H1 (cell line): ENCODE data around the gene MRFAP1L1. TPM values are rescaled to one million over a fixed set of nuclear protein-coding genes. Genes with fewer than 3 reads are reported as not detected.

Experiments used
- CTCF ChIA-PET: fragments of 300-600 bp; sonication (Branson Sonifier 250); formaldehyde crosslinking; loops from one replicate; lab custom pipeline; 2021; ENCODE audit not compliant: partially characterized antibody; lab: Charles Lee
- POLR2A ChIA-PET: fragments of 300-600 bp; sonication (Branson Sonifier 250); formaldehyde crosslinking; loops from one replicate; lab custom pipeline; 2021; ENCODE audit warnings: inconsistent platforms; ENCODE audit not compliant: partially characterized antibody; lab: Charles Lee
- DNase-seq, 2 experiments: peaks; one replicate each; pipeline versions ENCODE4 v3.0.0 to v3.0.0-alpha.2; 2010 to 2022; ENCODE audit warnings: low spot score in 2 of 2, low read depth in 1 of 2, mixed read lengths in 1 of 2
- FAIRE-seq: peaks from 2 replicates; lab custom pipeline; 2011; peaks lifted over from hg19 to GRCh38; lab: Jason Lieb, UNC
- H2AFZ ChIP-seq: 2 replicates; pipeline ENCODE4 v1.8.1; 2012; ENCODE audit warnings: low read length, inconsistent platforms
- H2AK5ac ChIP-seq: 2 replicates; pipeline ENCODE4 v1.6.1; 2013; ENCODE audit warnings: low read depth, low read length
- H2BK120ac ChIP-seq: replicated peaks from 2 replicates; pipeline ENCODE3; 2013; ENCODE audit warnings: low read depth, low read length, inconsistent platforms
- H2BK12ac ChIP-seq: 2 replicates; pipeline ENCODE4 v1.6.1; 2013; ENCODE audit warnings: low read depth, low read length
- H2BK15ac ChIP-seq: 2 replicates; pipeline ENCODE4 v1.6.1; 2013; ENCODE audit warnings: low read length
- H2BK20ac ChIP-seq: 2 replicates; pipeline ENCODE4 v1.6.1; 2013; ENCODE audit warnings: low read length
- H2BK5ac ChIP-seq: 2 replicates; pipeline ENCODE4 v1.6.1; 2013; ENCODE audit warnings: low read depth, low read length
- H3K14ac ChIP-seq: 2 replicates; pipeline ENCODE4 v1.6.1; 2013; ENCODE audit warnings: inconsistent platforms; ENCODE audit not compliant: insufficient read length
- H3K18ac ChIP-seq: 2 replicates; pipeline ENCODE4 v1.6.1; 2013; ENCODE audit warnings: low read length; ENCODE audit errors: extremely low read depth
- H3K23ac ChIP-seq: 2 replicates; pipeline ENCODE4 v1.6.1; 2013; ENCODE audit warnings: inconsistent platforms; ENCODE audit not compliant: insufficient read length
- H3K23me2 ChIP-seq: 2 replicates; pipeline ENCODE4 v1.6.1; 2013; ENCODE audit warnings: low read depth, low read length
- H3K27ac ChIP-seq: 2 replicates; pipeline ENCODE4 v1.6.1; 2011; ENCODE audit warnings: low read depth, low read length, inconsistent platforms
- H3K27me3 ChIP-seq, 4 experiments: replicated peaks in 1 of 4; 1 replicate in 1 of 4; 2 replicates in 3 of 4; pipeline versions ENCODE4 v1.6.1 to v1.8.1; 2011 to 2013; ENCODE audit warnings: low read length in 3 of 4, mild to moderate bottlenecking in 3 of 4, inconsistent platforms in 2 of 4, mixed read lengths in 2 of 4, moderate library complexity in 1 of 4; ENCODE audit not compliant: control insufficient read depth in 3 of 4, insufficient read depth in 3 of 4; ENCODE audit errors: extremely low read depth in 1 of 4
- H3K36me3 ChIP-seq, 4 experiments: 2 replicates each; pipeline versions ENCODE4 v1.6.1 to v1.8.1; 2011 to 2013; ENCODE audit warnings: mild to moderate bottlenecking in 4 of 4, low read length in 3 of 4, moderate library complexity in 2 of 4, control low read depth in 1 of 4, inconsistent platforms in 1 of 4; ENCODE audit not compliant: insufficient read depth in 4 of 4, control insufficient read depth in 2 of 4
- H3K4ac ChIP-seq: replicated peaks from 2 replicates; pipeline ENCODE3; 2013; ENCODE audit warnings: low read length, low read depth, mixed read lengths, inconsistent platforms; ENCODE audit not compliant: insufficient read length
- H3K4me1 ChIP-seq, 4 experiments: replicated peaks in 1 of 4; 1 replicate in 1 of 4; 2 replicates in 3 of 4; pipeline versions ENCODE4 v1.6.1 to v1.8.1; 2011 to 2013; ENCODE audit warnings: low read length in 3 of 4, inconsistent platforms in 2 of 4, mixed read lengths in 1 of 4; ENCODE audit not compliant: insufficient read depth in 4 of 4, control insufficient read depth in 3 of 4
- H3K4me2 ChIP-seq, 2 experiments: 2 replicates each; pipeline versions ENCODE4 v1.6.1 to v1.8.1; 2011 to 2013; ENCODE audit warnings: low read depth in 2 of 2, low read length in 2 of 2, control low read depth in 1 of 2, inconsistent platforms in 1 of 2, mild to moderate bottlenecking in 1 of 2; ENCODE audit not compliant: insufficient read depth in 1 of 2
- H3K4me3 ChIP-seq, 4 experiments: fragments of 200-600, 300-600 bp in 1 of 4; sonication (generic), shearing (Covaris generic), sonication (Bioruptor Twin) in 1 of 4; 2 replicates each; pipeline versions ENCODE4 v1.5.1 to v1.8.1; 2011 to 2016; ENCODE audit warnings: low read length in 4 of 4, low read depth in 3 of 4, control low read depth in 2 of 4, inconsistent platforms in 2 of 4, mild to moderate bottlenecking in 2 of 4, mixed read lengths in 1 of 4, moderate library complexity in 1 of 4; ENCODE audit not compliant: insufficient read depth in 2 of 4; ENCODE audit errors: extremely low read depth in 1 of 4
- H3K56ac ChIP-seq: replicated peaks from 2 replicates; pipeline ENCODE3; 2013; ENCODE audit warnings: low read depth, mild to moderate bottlenecking, mixed read lengths, low read length, inconsistent platforms; ENCODE audit not compliant: insufficient read length
- H3K79me1 ChIP-seq: 2 replicates; pipeline ENCODE4 v1.6.1; 2013; ENCODE audit warnings: low read depth, low read length, control low read depth
- H3K79me2 ChIP-seq, 2 experiments: 2 replicates each; pipeline versions ENCODE4 v1.6.1 to v1.8.1; 2012 to 2013; ENCODE audit warnings: low read length in 2 of 2, mild to moderate bottlenecking in 2 of 2, inconsistent platforms in 1 of 2; ENCODE audit not compliant: insufficient read depth in 2 of 2, control insufficient read depth in 1 of 2
- H3K9ac ChIP-seq, 4 experiments: replicated peaks in 1 of 4; 1 replicate in 1 of 4; 2 replicates in 3 of 4; pipeline versions ENCODE4 v1.6.1 to v1.8.1; 2011 to 2013; ENCODE audit warnings: low read depth in 3 of 4, low read length in 3 of 4, control low read depth in 2 of 4, mild to moderate bottlenecking in 2 of 4, moderate library complexity in 2 of 4, inconsistent platforms in 1 of 4; ENCODE audit errors: extremely low read depth in 1 of 4
- H3K9me3 ChIP-seq, 2 experiments: 2 replicates each; pipeline versions ENCODE4 v1.6.1 to v1.8.1; 2012 to 2013; ENCODE audit warnings: mild to moderate bottlenecking in 2 of 2, moderate library complexity in 2 of 2, control low read depth in 1 of 2, inconsistent platforms in 1 of 2, low read depth in 1 of 2, low read length in 1 of 2, mixed read lengths in 1 of 2; ENCODE audit not compliant: insufficient read depth in 2 of 2
- H4K20me1 ChIP-seq, 2 experiments: replicated peaks in 1 of 2; 2 replicates each; pipeline versions ENCODE3 to v1.8.1; 2011 to 2013; ENCODE audit warnings: inconsistent platforms in 2 of 2, low read length in 2 of 2, mild to moderate bottlenecking in 1 of 2; ENCODE audit not compliant: insufficient read depth in 2 of 2, control insufficient read depth in 1 of 2
- H4K5ac ChIP-seq: 2 replicates; pipeline ENCODE4 v1.6.1; 2013; ENCODE audit warnings: low read length, low read depth, mixed read lengths, inconsistent platforms; ENCODE audit not compliant: insufficient read length
- H4K8ac ChIP-seq: 2 replicates; pipeline ENCODE4 v1.8.0; 2013; ENCODE audit warnings: mild to moderate bottlenecking, moderate library complexity, low read length, inconsistent platforms; ENCODE audit not compliant: insufficient read depth; ENCODE audit errors: extremely low read depth
- H4K91ac ChIP-seq: replicated peaks from 2 replicates; pipeline ENCODE3; 2013; ENCODE audit warnings: low read length, mixed read lengths, inconsistent platforms; ENCODE audit not compliant: insufficient read length
- KDM1A ChIP-seq: fragments of 200-600, 300-600 bp; sonication (generic); IDR thresholded peaks from 2 replicates; pipeline ENCODE4 v1.7.1; 2016; ENCODE audit warnings: mild to moderate bottlenecking, low read length, borderline replicate concordance
- SIRT6 ChIP-seq: IDR thresholded peaks from one replicate; pipeline ENCODE4 v1.7.1; 2012; ENCODE audit warnings: low read length, inconsistent platforms
- WGBS, 2 experiments: shearing (Covaris generic) in 1 of 2; methylation state at CpG; one replicate each; pipeline versions ENCODE4 v1.1.6 to v1.1.7; 2013 to 2015; ENCODE audit warnings: low lambda C conversion rate in 2 of 2, mixed read lengths in 2 of 2, inconsistent platforms in 1 of 2, low coverage in 1 of 2, missing lambda C conversion rate in 1 of 2; ENCODE audit not compliant: insufficient replicate concordance in 2 of 2, insufficient coverage in 1 of 2, insufficient read length in 1 of 2; ENCODE audit errors: extremely low coverage in 1 of 2, missing lambda C conversion rate in 1 of 2; 5-methylcytosine and 5-hydroxymethylcytosine counted together
- polyA plus RNA-seq, 7 experiments: library from polyadenylated mRNA; depleted of rRNA in 3 of 7; stranded (reverse) in 5 of 7; unstranded in 2 of 7; fragments of >200 nt in 5 of 7; fragments of 200-250 nt in 2 of 7; gene quantifications; 1 replicate in 5 of 7; 2 replicates in 1 of 7; 4 replicates in 1 of 7; pipeline versions ENCODE4 v1.2.1 to v1.2.3, GENCODE V29; 2011 to 2013; ENCODE audit warnings: missing spikeins in 2 of 7, mixed read lengths in 2 of 7
- total RNA-seq: library from RNA; stranded (reverse); fragmentation: NEBNext Ultra II Directional; extraction: Animal tissue kit (Norgen Biotek cat#: 25700); gene quantifications from 2 replicates; pipeline ENCODE4 v1.2.1, GENCODE V29; 2021

MRFAP1L1 gene
- total and polyA plus RNA-seq, 2 of the 8 experiments (the other 6 are each of a cell fraction or from before 2014, with no cell fraction given) = 26.8 to 54.3 TPM

DNA sequence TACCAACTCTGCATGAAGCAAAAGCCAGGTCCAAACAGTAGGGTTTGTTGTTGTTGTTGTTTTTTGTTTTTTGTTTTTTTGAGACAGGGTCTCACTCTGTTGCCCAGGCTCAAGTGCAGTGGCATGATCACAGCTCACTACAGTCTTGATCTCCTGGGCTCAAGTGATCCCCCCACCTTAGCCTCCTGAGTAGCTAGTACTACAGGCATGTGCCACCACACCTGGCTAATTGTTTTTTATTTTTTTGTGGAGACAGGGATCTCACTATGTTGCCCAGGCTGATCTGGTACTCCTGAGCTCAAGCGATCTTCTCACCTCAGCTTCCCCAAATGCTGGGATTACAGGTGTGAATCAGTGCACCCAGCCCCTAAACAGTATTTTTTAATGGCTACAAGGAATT, 9.8 kb downstream of the MRFAP1L1 start:
- no peak overlapping the region for H2AFZ ChIP-seq
- H3K27me3 ChIP-seq = no peaks in the 10 kb centered on the region
- no peak overlapping the region for H3K4ac ChIP-seq
- no peak overlapping the region for H4K5ac ChIP-seq
- H3K18ac ChIP-seq = no peak overlapping the region
- DNase-seq (no peak), FAIRE-seq (no peak)
- H3K9ac ChIP-seq = no peak overlapping the region
- H4K8ac ChIP-seq = no peak overlapping the region
- 0 out of 2 replicates have a peak, but pooled peaks have one; percentile 17 for TF ChIP-seq KDM1A
- TF ChIP-seq SIRT6 = no peak
- H3K79me1 ChIP-seq = peaks cover 9% of the 10 kb centered on the region; the same call in 1 of the 2 replicates
- H3K4me3 ChIP-seq = no peak overlapping the region
- no peak overlapping the region for H4K91ac ChIP-seq
- 94% methylated on average over 1 of the region's 1 CpG; no CpG with 5 or more reads in 1 of the 2 experiments for WGBS, 2 experiments
- H3K9me3 ChIP-seq = peaks cover 3 to 5% of the 10 kb centered on the region in 2 experiments; a peak in 2 of 4 replicates
- CTCF ChIA-PET = interaction anchor here (1.4 to 5.0 kb wide), 5 partner anchors 10 to 24 kb away, joined by 3 to 59 read pairs (median 11); no protein-coding TSS in a partner anchor
- H3K56ac ChIP-seq = no peak overlapping the region
- H2BK5ac ChIP-seq = no peak overlapping the region
- no peak overlapping the region for H3K14ac ChIP-seq
- H3K79me2 ChIP-seq = peaks cover 0 to 17% of the 10 kb centered on the region in 2 experiments; a peak in 3 of 4 replicates
- H3K4me1 ChIP-seq = no peaks in the 10 kb centered on the region; a peak in 1 of 7 replicates
- no peak overlapping the region for H2BK15ac ChIP-seq
- H2BK20ac ChIP-seq = no peak overlapping the region
- H3K36me3 ChIP-seq = peaks cover 0 to 12% (median 5%) of the 10 kb centered on the region in 4 experiments; a peak in 4 of 8 replicates
- no peak overlapping the region for H2AK5ac ChIP-seq
- no peak overlapping the region for H2BK120ac ChIP-seq
- H3K4me2 ChIP-seq = no peak overlapping the region
- H2BK12ac ChIP-seq = no peak overlapping the region
- POLR2A ChIA-PET = interaction anchor here (1.2 kb wide), 1 partner anchor 17 kb away, joined by 3 read pairs; no protein-coding TSS in a partner anchor
- no peak overlapping the region for H3K27ac ChIP-seq
- H3K23me2 ChIP-seq = no peaks in the 10 kb centered on the region
- H3K23ac ChIP-seq = no peak overlapping the region
- H4K20me1 ChIP-seq = no peaks in the 10 kb centered on the region
